GM21786 (cell line): ENCODE measurements around the gene CPD.
"Not testable (repeated sequence)": the region's sequence is repeated elsewhere in the genome, so short reads cannot be mapped to it uniquely, and the experiment has no call there.

Experiments used
- ATAC-seq: cut with Tn5 transposase; IDR thresholded peaks from one replicate; pipeline ENCODE4 v1.9.1; 2021; ENCODE audit not compliant: unreplicated experiment

Gene CPD

DNA sequence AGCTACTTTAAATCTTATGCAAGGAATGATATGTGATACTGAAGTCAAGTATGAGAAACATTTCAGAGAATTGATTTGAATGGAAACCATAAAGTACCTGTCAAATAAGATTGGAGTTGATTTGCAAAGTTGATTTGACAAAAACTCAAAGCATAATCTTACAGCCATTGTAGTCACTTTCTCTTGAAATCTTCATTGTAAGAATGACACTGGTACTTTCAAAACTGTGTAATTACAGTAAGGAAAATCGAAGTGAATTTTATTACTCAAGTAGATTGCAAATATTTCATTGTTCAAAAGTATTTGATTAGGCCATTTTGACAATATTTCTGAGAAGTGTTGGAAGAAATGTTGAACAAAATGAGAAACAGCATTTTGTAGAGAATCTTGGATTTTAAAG lies 3.6 kb downstream of the CPD start:
- ATAC-seq = no peak

DNA sequence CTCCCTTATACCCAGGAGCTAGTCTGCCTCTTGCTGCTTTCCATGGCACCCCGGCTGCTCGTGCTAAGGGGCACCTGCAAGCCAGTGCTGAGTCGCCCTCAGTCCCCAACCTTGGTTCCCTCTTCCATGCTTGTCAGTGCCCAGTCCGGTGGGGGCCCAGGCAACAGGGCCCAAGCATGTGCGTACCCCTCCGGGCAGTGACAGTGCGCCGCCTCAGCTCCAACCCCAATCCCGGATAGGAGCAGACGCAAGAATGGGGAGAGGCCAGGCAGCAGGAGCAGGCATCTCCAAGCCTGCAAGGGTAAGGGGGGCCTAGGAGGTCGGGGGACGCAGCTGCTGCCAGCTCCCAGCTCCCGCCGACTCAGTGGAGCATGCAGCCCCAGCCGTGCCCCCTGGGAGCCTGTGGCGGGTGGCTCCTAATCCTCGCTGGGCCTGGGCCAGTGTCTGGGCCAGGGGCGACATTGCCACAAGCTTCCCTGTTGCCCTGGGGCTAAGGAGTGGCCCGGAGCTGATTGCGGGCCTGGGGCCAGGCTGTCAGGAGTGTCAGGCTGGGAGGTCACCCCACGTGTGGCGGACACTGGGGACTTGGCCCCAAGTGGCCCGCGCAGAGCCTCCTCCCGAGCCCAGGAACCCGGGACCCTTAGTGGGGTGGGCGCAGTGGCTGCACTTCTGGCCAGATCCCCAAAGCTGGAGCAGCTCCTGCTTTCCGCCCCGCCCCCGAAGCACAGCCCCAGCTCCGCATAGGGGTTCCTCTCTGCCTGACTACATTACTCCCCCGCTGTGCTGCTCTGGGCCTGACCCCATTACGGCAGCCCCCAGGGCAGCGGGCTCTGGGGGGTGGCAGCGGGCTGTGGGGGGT lies 9.8 kb downstream of the CPD start:
- ATAC-seq = no peak

DNA sequence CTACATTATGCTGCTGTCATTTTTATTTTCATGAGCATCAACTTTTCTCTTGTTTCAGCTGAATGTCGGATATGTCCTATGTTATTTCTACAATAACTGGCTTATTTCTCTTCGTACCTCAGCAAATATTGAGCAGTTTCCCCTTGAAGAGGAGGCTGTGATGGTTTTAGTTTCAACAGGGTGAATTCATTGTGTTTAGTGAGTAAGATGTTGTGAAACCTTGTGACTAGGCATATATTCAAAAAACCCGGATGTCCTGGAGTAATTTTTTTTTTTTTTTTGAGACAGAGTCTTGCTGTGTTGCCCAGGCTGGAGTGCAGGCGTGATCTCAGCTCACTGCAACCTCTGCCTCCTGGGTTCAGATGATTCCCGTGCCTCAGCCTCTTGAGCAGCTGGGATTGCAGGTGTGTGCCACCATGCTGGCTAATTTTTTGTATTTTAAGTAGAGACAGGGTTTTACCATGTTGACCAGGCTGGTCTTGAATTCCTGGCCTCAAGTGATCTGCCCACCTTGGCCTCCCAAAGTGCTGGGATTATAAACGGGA lies 11.1 kb downstream of the CPD start:
- no peak for ATAC-seq

DNA sequence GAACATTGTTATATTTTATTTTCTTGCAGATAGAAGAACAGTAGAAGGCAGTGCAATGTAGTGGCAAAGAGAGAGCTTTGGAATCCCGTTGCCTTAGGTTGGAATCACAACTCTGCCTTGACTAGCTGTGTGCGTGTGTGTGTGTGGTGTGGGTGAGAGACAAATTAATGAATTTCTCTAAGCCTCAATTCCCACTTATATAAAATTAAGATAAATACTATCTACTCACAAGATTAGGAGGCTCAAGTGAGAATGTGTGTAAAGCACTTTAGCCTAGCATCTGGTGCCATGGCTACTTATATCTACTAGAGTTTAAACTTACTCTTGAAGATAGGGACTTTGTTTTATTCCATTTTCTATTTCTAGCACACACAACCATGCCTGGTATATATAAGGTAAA lies 12.8 kb downstream of the CPD start:
- ATAC-seq = no peak

DNA sequence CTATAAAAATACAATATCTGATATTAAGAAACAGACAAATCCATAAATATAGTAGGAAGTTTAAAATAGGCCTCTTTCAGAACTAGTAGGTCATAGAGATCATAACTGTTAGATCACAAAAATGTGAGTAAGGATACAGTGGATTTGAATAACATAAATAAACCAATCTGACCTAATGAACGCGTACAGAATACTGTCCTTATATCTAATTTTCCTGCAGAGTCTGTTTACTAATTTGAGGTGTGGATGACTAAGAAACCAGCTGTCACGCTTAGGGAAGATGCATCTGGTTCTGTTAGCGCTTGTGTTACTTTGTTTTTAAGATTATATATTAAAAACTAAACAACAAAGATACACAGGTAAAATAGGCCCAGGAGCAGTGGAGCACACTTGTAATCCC lies 14.8 kb downstream of the CPD start:
- ATAC-seq = no peak

DNA sequence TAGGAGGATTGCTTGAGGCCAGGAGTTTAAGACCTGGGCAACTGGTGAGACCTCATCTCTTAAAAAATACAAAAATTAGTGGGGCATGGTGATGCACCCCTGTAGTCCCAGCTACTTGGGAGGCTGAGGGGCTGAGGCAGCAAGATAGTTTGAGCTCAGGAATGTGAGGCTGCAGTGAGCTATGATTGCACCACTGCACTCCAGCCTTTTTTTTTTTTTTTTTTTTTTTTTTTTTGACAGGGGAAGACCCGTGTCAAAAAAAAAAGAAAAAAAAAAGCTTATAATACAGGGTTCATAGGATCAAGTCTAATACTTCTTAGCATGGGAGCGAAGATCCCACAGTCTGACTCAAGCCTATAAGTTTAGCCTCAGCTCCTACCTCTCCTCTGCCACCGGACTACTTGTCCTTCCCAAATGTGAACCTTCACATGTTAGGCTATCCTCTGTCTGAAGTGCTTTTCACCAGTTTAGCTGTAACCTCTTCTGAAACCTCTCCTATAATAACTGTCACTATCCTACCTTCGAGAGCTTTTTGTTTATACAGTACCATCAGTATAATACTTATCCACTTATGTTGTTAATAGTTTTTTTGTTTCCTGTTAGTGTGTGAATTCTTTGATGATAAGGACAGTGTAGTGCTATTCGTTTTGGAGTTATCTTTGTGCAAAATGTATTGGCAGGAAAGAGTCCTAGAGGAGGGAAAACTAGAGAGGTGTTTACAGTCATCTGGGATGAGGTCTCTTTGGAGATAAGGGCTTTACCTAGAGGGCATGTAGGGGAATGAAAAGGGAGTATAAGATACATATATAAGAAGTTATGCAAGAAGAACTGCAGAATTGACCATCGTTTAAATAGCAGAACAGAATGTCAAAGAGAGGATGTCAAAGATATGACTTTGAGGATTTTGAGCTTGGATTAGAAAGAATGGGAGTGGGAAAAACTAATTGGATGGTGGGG lies 15.5 kb downstream of the CPD start:
- no peak for ATAC-seq

DNA sequence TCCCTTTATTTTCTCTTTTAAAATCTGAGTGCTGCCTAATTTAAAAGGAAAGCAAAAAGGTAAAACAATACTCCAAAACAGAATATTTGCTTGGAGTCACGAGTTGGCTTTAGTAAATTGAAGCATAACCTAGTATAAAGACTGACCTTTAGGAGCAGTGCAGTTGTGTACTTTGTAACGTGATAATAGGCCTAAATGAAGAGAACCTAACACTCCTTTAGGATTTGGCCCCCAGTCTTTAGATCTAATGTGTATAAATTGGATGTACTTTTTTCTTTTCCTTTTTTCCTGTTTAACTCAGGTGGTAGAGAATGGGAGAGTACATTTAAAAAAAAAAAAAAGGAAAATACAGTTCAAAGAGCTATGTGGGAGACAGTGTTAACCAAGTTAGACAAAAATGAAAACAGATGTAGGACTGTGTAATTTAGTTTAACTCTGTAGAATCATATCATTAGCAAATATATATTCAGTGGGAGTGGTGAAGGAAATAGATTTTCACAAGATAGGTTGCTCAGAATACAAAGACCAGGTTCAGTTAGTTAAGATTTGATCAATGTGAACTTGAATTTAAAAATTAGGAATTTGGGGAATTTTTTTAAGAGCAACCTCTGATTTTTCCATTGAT lies 16.8 kb downstream of the CPD start:
- ATAC-seq = no peak

DNA sequence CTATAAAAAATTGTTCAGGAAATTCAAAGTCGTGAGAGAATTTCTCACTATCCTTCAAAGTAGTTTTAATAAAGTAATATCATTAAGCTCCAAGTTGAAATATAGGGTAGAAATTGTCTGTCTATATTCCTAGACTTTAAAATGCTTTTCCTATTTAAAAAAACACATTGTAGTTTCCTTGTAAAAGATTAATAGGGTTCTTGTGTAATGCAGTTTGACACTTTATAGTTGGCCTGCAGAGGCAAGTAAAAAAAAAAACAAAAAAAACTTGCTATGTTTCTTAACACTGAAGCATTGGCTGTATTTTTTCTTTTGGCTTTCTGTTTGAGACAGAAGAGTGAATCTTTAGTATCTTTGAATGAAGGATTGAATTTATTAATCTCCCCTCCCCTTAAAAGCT lies 17.4 kb downstream of the CPD start:
- no peak for ATAC-seq

DNA sequence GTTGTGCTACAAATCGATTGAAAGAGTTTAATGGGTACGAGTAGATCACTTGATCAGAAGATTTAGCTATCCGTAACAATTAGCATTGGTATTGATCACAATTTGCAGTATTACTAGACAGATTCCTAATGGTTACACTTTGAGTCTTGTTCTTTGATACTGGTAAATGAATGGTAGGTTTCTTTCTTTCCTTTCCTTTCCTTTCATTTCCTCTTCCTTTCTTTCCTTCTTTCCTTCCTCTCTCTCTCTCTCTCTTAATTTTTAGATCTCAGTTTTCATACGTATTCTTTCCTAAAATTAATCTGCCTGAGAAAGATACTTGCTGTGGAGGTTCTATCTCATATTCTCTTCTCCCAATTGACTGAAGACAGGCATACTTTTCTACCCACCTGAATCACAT lies 17.9 kb downstream of the CPD start:
- ATAC-seq = no peak

DNA sequence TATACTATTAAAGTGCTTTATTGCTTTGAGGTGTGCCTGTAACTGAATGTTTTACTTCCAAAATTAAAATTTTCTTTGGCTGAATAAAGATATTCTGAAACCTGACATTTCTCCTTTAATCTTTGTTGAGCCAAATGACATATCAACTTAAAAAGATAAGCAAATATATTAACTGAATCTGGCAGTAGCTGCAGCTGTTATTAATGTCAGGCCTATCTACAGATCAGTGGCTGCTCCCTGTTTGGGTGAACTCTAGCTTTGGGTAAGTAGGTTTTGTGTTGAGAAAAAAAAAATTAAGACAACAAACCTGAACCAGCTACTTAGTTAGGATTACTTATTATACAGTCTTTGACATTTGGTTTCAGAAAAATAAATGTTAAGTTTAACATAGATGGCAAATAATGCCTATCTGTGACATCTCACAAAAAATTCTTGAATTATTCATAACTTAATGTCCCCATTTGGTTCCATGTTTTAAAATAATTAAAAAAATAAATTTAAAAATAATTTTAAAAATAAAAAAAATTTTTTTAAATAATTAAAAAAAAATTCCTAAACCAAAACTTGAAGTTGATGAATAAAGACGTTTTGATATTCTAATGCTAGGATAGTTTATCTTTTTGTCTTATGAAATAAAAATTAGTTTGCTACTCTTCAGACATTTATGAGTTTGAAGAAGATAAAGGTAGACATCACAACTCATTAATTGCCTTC lies 19.8 kb downstream of the CPD start:
- no peak for ATAC-seq

DNA sequence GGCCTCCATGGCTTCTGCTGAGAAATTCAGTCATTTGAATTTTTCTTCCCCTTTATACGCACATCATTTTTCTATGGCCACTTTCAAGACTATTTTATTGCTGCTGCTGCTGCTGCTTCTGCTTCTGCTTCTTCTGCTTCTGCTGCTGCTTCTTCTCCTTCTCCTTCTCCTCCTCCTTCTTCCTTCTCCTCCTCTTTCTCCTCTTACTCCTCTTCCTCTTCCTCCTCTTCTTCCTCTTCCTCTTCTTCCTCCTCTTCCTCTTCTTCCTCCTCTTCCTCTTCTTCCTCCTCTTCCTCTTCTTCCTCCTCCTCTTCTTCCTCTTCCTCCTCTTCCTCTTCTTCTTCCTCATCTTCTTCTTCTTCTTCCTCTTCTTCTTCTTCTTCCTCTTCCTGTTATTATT lies 22.4 kb downstream of the CPD start:
- ATAC-seq = no peak

DNA sequence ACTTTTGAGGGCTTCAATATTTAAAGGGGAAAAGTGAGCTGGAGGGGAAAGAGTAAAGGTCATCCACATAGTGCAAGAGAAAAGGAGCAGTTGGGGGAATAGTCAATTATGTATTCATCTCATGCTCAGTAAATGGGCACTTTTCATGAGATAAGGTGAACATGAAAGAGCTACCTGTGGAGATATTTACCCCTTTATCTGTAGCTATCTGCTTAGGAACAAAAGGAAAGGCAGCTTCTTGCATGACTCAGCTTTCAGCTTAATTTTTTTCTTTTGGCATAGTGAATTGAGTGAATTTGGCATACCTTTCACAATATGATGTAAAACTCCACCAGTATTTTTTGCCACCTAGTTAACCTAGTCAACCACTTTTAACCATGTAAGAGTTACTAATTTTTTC lies 26.4 kb downstream of the CPD start:
- no peak for ATAC-seq

DNA sequence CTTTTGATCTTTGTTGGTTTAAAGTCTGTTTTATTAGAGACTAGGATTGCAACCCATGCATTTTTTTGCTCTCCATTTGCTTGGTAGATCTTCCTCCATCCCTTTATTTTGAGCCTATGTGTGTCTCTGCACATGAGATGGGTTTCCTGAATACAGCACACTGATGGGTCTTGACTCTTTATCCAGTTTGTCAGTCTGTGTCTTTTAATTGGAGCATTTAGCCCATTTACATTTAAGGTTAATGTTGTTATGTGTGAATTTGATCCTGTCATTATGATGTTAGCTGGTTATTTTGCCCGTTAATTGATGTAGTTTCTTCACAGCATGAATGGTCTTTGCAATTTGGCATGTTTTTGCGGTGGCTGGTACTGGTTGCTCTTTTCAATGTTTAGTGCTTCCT lies 31.9 kb downstream of the CPD start:
- not testable (repeated sequence) for ATAC-seq

DNA sequence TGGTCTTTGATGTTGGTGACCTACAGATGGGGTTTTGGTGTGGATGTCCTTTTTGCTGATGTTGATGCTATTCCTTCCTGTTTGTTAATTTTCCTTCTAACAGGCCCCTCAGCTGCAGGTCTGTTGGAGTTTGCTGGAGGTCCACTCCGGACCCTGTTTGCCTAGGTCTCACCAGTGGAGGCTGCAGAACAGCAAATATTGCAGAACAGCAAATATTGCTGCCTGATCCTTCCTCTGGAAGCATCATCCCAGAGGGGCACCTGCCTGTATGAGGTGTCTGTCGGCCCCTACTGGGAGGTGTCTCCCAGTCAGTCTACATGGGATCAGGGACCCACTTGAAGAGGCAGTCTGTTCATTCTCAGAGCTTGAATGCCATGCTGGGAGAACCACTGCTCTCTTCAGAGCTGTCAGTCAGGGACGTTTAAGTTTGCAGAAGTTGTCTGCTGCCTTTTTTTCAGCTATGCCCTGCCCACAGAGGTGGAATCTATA lies 33.3 kb downstream of the CPD start:
- ATAC-seq = not testable (repeated sequence)

DNA sequence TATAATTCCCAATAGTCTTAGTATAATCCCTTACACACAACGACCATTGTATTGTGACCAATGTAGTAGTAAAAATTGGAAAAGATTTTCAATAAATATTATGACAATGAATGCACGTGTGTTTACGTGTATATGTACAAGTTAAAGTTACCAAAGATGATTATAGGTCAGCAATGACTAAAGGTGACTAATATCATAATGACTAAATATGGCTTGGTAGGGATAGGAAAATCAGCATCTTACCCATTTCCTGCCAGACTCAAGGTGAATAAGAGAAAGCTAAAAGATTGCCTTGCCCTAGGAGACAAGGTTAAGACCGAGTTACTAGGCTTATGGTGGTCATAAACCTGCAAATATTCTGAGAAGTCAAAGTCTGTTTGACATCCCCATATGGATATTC lies 34.4 kb downstream of the CPD start:
- ATAC-seq = no peak

DNA sequence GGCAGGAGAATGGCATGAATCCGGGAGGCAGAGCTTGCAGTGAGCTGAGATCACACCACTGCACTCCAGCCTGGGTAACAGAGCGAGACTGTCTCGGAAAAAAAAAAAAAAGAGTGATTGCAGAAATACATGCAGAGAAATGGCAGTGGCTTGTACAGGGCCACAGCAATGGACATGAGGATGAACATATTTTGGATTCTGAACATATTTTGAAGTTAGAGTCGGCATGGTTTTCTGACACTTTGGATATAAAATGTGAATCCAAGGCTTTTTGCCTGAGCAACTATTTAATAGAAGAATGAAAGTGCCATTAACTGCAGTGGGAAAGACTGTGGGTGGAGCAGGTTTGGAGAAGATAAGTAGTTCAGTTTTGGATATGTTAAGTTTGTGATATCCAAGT lies 35.8 kb downstream of the CPD start:
- no peak for ATAC-seq

DNA sequence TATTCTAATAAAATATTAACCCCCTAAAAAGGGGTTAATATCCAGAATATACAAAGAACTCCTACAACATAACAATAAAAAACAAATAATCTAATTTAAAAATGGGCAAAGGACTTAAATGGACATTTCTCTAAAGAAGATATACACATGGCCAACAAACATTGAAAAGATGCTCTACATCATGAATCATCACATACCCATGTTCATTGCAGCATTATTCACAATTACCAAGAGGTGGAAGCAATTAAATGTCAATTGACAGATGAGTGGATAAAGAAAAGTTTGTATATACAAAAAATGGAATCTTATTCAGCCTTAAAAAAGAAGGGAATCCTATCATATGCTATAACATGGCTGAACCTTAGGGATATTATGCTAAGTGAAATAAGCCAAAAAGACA lies 36.8 kb downstream of the CPD start:
- ATAC-seq = no peak

DNA sequence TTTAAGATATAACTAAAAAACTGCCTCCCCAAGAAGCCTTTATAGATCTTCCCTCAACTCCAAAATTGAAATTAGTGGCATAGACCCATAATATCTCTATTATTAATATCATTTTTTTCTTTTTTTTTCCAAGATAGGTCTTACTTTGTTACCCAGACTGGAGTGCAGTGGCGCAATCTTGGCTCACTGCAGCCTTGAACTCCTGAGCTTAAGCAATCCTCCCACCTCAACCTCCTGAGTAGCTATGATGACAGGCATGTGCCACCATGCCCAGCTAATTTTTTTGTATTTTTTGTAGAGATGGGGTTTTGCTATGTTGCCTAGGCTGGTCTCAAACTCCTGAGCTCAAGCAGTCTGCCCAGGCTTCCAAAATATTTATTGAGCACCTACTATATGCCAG lies 39.3 kb downstream of the CPD start:
- ATAC-seq = not testable (repeated sequence)

DNA sequence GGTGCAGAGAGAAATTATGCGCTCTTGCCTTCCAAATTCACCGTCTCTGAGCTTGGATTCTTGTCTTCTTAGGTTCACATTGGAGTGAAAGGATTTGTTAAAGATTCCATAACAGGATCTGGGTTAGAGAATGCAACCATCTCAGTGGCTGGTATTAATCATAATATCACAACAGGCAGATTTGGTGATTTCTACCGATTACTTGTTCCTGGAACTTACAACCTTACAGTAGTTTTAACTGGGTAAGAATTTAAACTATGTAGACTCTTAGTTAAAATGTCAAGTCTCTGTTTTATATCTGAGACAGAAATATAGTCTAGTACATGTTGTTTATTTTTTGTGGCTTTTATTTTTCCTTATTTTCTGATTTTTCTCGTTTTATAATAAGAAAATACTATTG lies 42.9 kb downstream of the CPD start:
- no peak for ATAC-seq

DNA sequence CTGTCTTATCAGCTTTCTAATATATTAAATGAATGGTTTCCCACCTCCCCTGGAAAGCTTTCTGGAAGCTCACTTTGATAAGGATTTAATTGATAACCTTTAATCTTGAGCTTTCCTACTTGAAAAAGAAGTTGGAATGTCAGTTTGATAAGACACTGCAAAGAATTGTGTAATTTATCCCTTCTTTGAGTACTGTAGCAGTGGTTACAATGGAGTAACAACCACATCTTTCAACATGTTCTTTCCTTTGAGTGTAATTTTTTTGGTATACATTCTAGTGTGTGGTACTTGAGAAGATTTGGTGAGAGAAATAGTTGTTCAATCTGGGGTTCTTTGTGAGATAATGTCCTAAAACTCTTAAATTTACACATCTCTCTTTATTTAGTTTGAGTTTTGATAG lies 43.4 kb downstream of the CPD start:
- ATAC-seq = no peak

DNA sequence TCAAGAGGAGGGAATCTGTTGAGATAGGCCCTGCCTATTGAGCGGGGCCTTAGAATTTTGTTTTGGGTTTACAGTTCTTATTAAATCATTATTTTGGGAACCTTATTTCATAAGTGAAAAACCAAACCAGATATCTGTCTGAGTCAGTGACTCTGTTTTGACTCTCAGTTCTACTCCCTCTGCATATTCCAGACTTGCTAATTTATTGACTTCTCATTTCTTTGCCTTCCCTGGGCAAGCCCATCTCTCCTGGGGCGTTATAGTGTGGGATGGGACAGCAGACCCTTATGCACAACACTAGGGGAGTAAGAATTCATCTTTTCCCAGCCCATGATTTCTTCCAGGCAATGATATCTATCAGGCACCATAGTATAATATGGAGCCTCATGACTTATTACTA lies 45.7 kb downstream of the CPD start:
- ATAC-seq = no peak
